Measurements from ENCODE around the gene SNCB.
A peak's percentile ranks its signal among the peaks of the same experiment; 100 is the strongest.

Gene SNCB

DNA sequence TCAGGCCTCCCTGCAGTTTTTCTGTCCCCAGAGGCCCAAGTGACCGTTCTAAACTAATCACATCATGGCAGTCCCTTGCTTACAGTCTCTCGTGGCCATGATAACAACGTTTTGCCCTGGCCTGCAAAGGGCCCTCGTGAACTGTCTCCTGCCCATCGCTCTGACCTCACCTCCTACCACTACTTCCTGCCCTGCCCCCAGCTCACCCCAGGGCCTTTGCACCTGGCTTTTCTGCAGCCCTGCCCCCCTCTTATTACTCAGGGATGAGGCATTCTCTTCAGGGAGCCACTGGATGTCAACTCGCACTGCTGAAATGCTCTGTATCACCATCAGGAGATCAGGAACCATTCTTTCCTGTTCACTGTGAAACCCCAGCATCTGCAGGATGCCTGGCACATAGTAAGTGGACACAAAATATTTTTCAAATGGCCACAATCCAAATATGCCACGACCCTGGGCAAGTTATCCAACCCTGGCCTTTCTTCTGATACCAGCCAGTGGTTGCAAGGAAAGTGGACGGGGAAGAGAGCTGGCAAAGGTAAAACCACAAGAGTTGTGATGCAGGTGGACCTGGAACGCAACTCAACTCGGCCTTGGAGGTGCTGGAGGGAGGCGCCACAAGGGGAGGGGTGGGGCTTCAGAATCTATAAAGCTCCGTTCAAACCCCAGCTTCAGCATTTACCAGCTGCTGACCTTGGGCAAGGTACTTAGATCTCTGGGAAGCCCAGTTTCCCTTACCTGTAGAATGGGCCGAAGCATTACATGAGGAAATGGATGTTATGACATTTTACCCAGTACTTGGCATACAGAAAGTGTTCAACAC is 1.7 kb downstream of the SNCB start:
- TF ChIP-seq, protein P1, sequence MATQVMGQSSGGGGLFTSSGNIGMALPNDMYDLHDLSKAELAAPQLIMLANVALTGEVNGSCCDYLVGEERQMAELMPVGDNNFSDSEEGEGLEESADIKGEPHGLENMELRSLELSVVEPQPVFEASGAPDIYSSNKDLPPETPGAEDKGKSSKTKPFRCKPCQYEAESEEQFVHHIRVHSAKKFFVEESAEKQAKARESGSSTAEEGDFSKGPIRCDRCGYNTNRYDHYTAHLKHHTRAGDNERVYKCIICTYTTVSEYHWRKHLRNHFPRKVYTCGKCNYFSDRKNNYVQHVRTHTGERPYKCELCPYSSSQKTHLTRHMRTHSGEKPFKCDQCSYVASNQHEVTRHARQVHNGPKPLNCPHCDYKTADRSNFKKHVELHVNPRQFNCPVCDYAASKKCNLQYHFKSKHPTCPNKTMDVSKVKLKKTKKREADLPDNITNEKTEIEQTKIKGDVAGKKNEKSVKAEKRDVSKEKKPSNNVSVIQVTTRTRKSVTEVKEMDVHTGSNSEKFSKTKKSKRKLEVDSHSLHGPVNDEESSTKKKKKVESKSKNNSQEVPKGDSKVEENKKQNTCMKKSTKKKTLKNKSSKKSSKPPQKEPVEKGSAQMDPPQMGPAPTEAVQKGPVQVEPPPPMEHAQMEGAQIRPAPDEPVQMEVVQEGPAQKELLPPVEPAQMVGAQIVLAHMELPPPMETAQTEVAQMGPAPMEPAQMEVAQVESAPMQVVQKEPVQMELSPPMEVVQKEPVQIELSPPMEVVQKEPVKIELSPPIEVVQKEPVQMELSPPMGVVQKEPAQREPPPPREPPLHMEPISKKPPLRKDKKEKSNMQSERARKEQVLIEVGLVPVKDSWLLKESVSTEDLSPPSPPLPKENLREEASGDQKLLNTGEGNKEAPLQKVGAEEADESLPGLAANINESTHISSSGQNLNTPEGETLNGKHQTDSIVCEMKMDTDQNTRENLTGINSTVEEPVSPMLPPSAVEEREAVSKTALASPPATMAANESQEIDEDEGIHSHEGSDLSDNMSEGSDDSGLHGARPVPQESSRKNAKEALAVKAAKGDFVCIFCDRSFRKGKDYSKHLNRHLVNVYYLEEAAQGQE (IDR thresholded peaks at IDR 0.05; ENCODE audit: low read depth), result no peak
- no peak for TF ChIP-seq USF1 (IDR thresholded peaks at IDR 0.05)
- TF ChIP-seq, protein P2, sequence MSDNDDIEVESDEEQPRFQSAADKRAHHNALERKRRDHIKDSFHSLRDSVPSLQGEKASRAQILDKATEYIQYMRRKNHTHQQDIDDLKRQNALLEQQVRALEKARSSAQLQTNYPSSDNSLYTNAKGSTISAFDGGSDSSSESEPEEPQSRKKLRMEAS (IDR thresholded peaks at IDR 0.05), result no peak
- no peak for TF ChIP-seq ZBTB7A (IDR thresholded peaks at IDR 0.05; ENCODE audit: low read depth)
- TF ChIP-seq YY1 (IDR thresholded peaks at IDR 0.05; ENCODE audit: low read depth), result no peak
- no peak for TF ChIP-seq CEBPB (IDR thresholded peaks at IDR 0.05)
- no peak for TF ChIP-seq TCF12 (IDR thresholded peaks at IDR 0.05; ENCODE audit: low read depth)
- no peak for TF ChIP-seq TEAD4 (IDR thresholded peaks at IDR 0.05)
- TF ChIP-seq CREB1 (IDR thresholded peaks at IDR 0.05; ENCODE audit: low read depth), result no peak
- no peak for TF ChIP-seq EP300 (IDR thresholded peaks at IDR 0.05; ENCODE audit: borderline replicate concordance)
- no peak for TF ChIP-seq EGR1 (IDR thresholded peaks at IDR 0.05)
- no peak for TF ChIP-seq NFIC (IDR thresholded peaks at IDR 0.05)

- TF ChIP-seq RAD21 (IDR thresholded peaks at IDR 0.05; ENCODE audit: low read depth), result no peak
- no peak for TF ChIP-seq CEBPB (IDR thresholded peaks at IDR 0.05)
- TF ChIP-seq NFIC (IDR thresholded peaks at IDR 0.05), result no peak
- TF ChIP-seq USF1 (IDR thresholded peaks at IDR 0.05), result no peak
- TF ChIP-seq EGR1 (IDR thresholded peaks at IDR 0.05), result no peak
- TF ChIP-seq, protein P1 (IDR thresholded peaks at IDR 0.05; ENCODE audit: low read depth), result no peak
- TF ChIP-seq YY1 (IDR thresholded peaks at IDR 0.05; ENCODE audit: low read depth), result no peak
- TF ChIP-seq, protein P2 (IDR thresholded peaks at IDR 0.05), result no peak
- no peak for TF ChIP-seq TCF12 (IDR thresholded peaks at IDR 0.05; ENCODE audit: low read depth)
- no peak for TF ChIP-seq TEAD4 (IDR thresholded peaks at IDR 0.05)
- TF ChIP-seq EP300 (IDR thresholded peaks at IDR 0.05; ENCODE audit: borderline replicate concordance), result no peak
- no peak for TF ChIP-seq TAF1 (IDR thresholded peaks at IDR 0.05; ENCODE audit: low read depth)
- TF ChIP-seq CREB1 (IDR thresholded peaks at IDR 0.05; ENCODE audit: low read depth), result no peak
- TF ChIP-seq ZBTB7A (IDR thresholded peaks at IDR 0.05; ENCODE audit: low read depth), result no peak
- no peak for TF ChIP-seq FOXM1 (IDR thresholded peaks at IDR 0.05; ENCODE audit: borderline replicate concordance, low read depth)
Observed at GRCh38 chr5:176627582-176627981, 2.8 kb downstream of the SNCB start.

- TF ChIP-seq NFIC (IDR thresholded peaks at IDR 0.05), result peak; percentile 78
- TF ChIP-seq, protein P2 (IDR thresholded peaks at IDR 0.05), result no peak
- TF ChIP-seq CREB1 (IDR thresholded peaks at IDR 0.05; ENCODE audit: low read depth), result no peak
Observed at GRCh38 chr5:176626876-176627236, 3.5 kb downstream of the SNCB start.

DNA sequence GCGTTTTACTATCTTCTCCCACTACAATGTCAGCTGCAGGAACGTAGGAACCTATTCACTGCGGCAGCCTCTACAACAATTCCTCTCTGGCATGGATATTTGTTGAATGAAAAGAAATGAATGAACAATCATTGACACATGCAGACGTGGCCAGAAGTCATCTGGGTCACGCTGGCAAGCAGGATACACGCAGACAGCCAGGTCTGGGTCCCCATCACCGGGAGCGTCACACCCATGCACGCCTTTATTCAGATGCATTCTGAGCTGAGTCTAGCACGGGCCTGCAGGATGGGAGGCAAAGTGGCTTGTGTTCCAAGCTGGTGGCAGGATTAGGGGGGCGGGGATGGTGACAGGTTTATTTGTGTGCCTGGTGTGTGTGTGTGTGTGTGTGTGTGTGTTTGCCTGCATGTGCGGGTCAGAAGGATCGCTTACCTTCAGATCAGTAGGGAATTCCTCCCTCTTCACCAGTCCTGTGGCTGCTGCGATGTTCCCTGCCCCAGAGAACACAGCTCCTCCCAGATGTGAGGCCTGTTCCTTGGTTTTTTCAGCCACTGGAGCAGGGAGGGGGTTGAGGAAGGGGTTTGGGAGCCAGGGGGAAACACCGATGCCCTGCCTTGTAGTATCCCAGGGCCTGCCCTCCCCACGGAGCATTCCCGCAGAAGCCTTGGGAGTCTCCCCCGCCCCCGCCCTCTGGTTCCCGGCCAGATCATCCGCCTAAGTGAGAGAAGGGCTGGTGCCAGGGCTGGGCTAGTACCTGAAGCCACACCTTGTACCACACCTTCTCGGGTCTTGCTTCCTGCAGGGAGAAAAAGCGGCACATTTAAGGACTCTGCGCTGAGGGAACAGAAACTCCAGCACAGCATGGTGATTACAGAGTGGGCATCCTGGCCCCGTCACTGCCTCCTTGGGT is 4.1 kb downstream of the SNCB start:
- no peak for TF ChIP-seq CREB1 (IDR thresholded peaks at IDR 0.05; ENCODE audit: low read depth)
- no peak for TF ChIP-seq EP300 (IDR thresholded peaks at IDR 0.05; ENCODE audit: borderline replicate concordance)
- TF ChIP-seq EGR1 (IDR thresholded peaks at IDR 0.05), result peak; percentile 74; the same call in 1 of the 2 replicates
- TF ChIP-seq YY1 (IDR thresholded peaks at IDR 0.05; ENCODE audit: low read depth), result no peak
- no peak for TF ChIP-seq TCF12 (IDR thresholded peaks at IDR 0.05; ENCODE audit: low read depth)
- no peak for TF ChIP-seq USF1 (IDR thresholded peaks at IDR 0.05)
- TF ChIP-seq NFIC (IDR thresholded peaks at IDR 0.05), result no peak
- TF ChIP-seq TEAD4 (IDR thresholded peaks at IDR 0.05), result no peak
- TF ChIP-seq TAF1 (IDR thresholded peaks at IDR 0.05; ENCODE audit: low read depth), result no peak
- no peak for TF ChIP-seq FOXM1 (IDR thresholded peaks at IDR 0.05; ENCODE audit: borderline replicate concordance, low read depth)
- TF ChIP-seq, protein P1 (IDR thresholded peaks at IDR 0.05; ENCODE audit: low read depth), result no peak
- TF ChIP-seq CEBPB (IDR thresholded peaks at IDR 0.05), result no peak
- TF ChIP-seq, protein P2 (IDR thresholded peaks at IDR 0.05), result peak; percentile 34; the same call in 1 of the 2 replicates
- TF ChIP-seq ZBTB7A (IDR thresholded peaks at IDR 0.05; ENCODE audit: low read depth), result no peak
- TF ChIP-seq RAD21 (IDR thresholded peaks at IDR 0.05; ENCODE audit: low read depth), result no peak
